Gastrocnemius medialis (tissue), 4 donors: Measurements from ENCODE around the gene HSFY1. TPM values are rescaled to one million over a fixed set of nuclear protein-coding genes. Genes with fewer than 3 reads are reported as not detected.
"Not testable (repeated sequence)": the region's sequence is repeated elsewhere in the genome, so short reads cannot be mapped to it uniquely, and the experiment has no call there.

ENCODE experiments used
- ATAC-seq, 2 donors: fragments of 150-250 bp; one replicate each; pipeline ENCODE4 v1.9.1; 2016
- DNase-seq, 2 donors: peaks; one replicate each; pipeline ENCODE4 v3.0.0-alpha.2; 2019
- H3K27ac ChIP-seq, 4 donors: fragments of 200-600 bp; sonication (generic); 1 replicate in 1 of 4; 2 replicates in 3 of 4; pipeline ENCODE4 v1.5.1; 2016 to 2018; ENCODE audit warnings: mild to moderate bottlenecking in 2 of 4, moderate library complexity in 1 of 4
- H3K27me3 ChIP-seq, 3 donors: fragments of 200-600 bp; sonication (generic) in 2 of 3; 1 replicate in 1 of 3; 2 replicates in 2 of 3; pipeline versions ENCODE4 v1.5.1 to v1.6.0; 2016 to 2019; ENCODE audit warnings: mild to moderate bottlenecking in 1 of 3, moderate library complexity in 1 of 3
- H3K36me3 ChIP-seq, 2 donors: fragments of 200-600 bp; sonication (generic) in 1 of 2; one replicate each; pipeline ENCODE4 v1.5.1; 2017 to 2018
- H3K4me1 ChIP-seq, 2 donors: fragments of 200-600 bp; sonication (generic) in 1 of 2; one replicate each; pipeline ENCODE4 v1.5.1; 2016 to 2017; ENCODE audit warnings: mild to moderate bottlenecking in 2 of 2
- H3K4me3 ChIP-seq, 4 donors: fragments of 200-600 bp; sonication (generic) in 3 of 4; 1 replicate in 1 of 4; 2 replicates in 3 of 4; pipeline ENCODE4 v1.5.1; 2016 to 2019; ENCODE audit warnings: mild to moderate bottlenecking in 2 of 4
- H3K9me3 ChIP-seq, 3 donors: fragments of 200-600 bp; sonication (generic) in 2 of 3; 1 replicate in 1 of 3; 2 replicates in 2 of 3; pipeline ENCODE4 v1.5.1; 2016 to 2019
- in situ Hi-C, 4 donors: fragments of 200-750 bp; cut with MboI; loops; one replicate each; pipeline versions ENCODE4 v1.15.0 to v1.8.0; 2017; ENCODE audit warnings: low sequenced_read_pairs in 4 of 4
- intact Hi-C: fragments of 100-400 bp; cut with DNase I; formaldehyde crosslinking; loops from one replicate; pipeline ENCODE4 v1.15.1; 2023; ENCODE audit warnings: low total_unique reads
- total RNA-seq, 4 donors: library from RNA; depleted of rRNA; stranded (reverse); fragments of >200 nt; gene quantifications; one replicate each; pipeline versions ENCODE4 v1.1.0 to v1.2.3, GENCODE V29; 2016

HSFY1 gene
- not detected for total RNA-seq

DNA sequence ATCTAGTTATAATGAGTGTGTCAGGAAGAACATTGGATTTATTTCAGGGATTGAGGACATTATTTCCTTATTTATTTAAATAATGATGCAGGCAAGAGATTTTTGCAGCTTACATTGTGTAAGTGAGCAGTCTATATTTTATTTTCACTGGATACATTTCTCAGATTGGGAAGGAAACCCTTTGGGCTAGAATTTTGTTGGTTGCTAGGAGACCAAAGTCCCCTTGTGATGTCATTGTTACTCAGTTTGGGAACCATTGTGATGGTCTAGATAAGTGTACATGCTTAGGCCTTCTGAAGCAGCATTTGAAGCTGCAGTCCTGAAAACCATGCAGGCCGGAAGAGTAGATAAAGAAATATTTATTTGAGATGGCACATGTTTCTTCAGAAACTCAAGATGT lies at the start of gene HSFY1:
Gene HSFY1, plus strand, starts transcription at position 301 of the 400 bp plus-strand sequence. Its CDS starts 68 bp downstream, at position 369.
- H3K4me1 ChIP-seq, H3K27ac ChIP-seq, DNase-seq, H3K36me3 ChIP-seq, intact Hi-C loops, H3K27me3 ChIP-seq, in situ Hi-C loops, H3K9me3 ChIP-seq, H3K4me3 ChIP-seq, ATAC-seq: not testable (repeated sequence)

- H3K4me3 ChIP-seq, ATAC-seq, H3K9me3 ChIP-seq, in situ Hi-C loops, H3K4me1 ChIP-seq, H3K36me3 ChIP-seq, DNase-seq, H3K27me3 ChIP-seq, intact Hi-C loops, H3K27ac ChIP-seq: not testable (repeated sequence)
Observed at GRCh38 chrY:18504266-18504665, 42.3 kb upstream of the HSFY1 start.

DNA sequence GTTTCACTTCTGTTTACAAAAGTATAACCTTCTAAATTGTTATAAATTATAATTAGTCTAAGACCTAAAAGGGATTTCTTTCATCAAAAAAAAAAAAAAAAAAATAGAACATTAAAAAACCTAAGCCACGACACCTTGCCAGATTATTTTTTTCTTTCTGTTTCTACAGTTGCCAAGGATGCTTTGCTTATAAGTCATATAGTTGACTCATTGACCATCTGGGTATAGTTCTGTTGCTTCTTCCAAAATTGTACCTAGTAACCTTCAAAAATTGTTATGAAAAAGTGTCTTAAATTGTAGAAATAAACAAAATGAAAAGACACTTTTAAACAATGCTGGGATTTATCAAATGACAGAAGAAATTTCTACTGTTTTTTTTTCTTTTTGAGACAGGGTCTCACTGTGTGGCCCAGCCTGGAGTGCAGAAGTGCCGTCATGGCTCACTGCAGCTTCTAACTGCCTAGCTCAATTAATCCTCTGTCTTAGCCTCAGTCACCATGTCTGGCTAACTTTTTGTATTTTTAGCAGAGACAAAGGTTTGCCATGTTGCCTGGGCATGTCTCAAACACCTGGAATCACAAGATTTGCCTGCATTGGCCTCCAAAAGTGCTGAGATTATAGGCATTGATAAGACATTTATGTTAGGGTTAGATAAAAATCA lies 15.4 kb upstream of the HSFY1 start:
- in situ Hi-C loops, H3K36me3 ChIP-seq, H3K9me3 ChIP-seq, intact Hi-C loops, H3K4me1 ChIP-seq, ATAC-seq, H3K4me3 ChIP-seq, H3K27ac ChIP-seq, DNase-seq, H3K27me3 ChIP-seq: not testable (repeated sequence)

GRCh38 chrY:18538952-18539351 lies 7.6 kb upstream of the HSFY1 start:
- ATAC-seq, H3K4me3 ChIP-seq, in situ Hi-C loops, H3K27ac ChIP-seq, H3K4me1 ChIP-seq, DNase-seq, H3K9me3 ChIP-seq, H3K27me3 ChIP-seq, H3K36me3 ChIP-seq, intact Hi-C loops: not testable (repeated sequence)

DNA sequence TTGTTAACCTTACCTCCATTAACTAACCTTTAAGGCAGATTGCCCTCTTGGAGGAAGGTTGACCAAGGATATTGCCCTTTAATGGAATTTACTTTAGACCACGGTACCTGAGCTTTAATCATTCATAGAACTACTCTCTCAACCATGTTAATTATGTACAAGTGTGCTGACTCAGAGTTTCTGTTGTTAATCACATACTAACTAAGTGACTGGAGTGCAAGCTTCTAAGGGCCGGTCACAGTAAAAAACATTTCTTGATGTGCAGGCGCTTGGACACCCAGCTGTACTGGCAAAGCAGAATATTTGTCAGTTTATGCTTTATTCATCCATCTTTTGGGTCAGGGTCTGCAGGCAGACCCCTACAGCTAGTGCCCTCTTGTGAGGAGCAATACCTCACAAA lies 6.6 kb downstream of the HSFY1 start:
- H3K27ac ChIP-seq, H3K9me3 ChIP-seq, H3K36me3 ChIP-seq, ATAC-seq, H3K27me3 ChIP-seq, H3K4me3 ChIP-seq, intact Hi-C loops, in situ Hi-C loops, H3K4me1 ChIP-seq, DNase-seq: not testable (repeated sequence)

DNA sequence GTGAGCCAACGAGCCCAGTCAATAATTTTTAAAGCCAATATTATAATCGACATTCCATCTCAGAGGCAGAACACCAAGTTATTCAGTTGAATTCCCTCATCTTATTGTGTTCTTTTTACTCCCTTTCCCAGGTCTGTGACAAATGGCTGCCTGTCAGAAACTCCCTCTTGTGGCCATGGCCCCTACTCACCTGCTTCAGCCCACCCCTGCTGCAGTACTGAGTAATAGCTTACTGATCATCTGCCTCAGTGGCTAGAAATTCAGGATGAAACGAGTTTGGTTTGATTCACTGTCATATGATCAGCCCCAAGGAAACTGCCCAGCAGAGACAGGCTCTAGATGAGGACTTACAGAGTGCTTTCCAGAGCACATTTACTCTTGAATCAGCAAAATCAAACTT lies 19.4 kb downstream of the HSFY1 start:
- H3K9me3 ChIP-seq, H3K27me3 ChIP-seq, H3K4me3 ChIP-seq, H3K36me3 ChIP-seq, in situ Hi-C loops, H3K4me1 ChIP-seq, ATAC-seq, H3K27ac ChIP-seq, DNase-seq, intact Hi-C loops: not testable (repeated sequence)

Other genes with a start within 250 kb of the HSFY1 start
- gene HSFY2, start 227.0 kb downstream of the HSFY1 start, total RNA-seq, result not detected